ENCODE data around the gene NACC2. TPM values are rescaled to one million over a fixed set of nuclear protein-coding genes. Genes with fewer than 3 reads are reported as not detected.
"Not testable (repeated sequence)": the region's sequence is repeated elsewhere in the genome, so short reads cannot be mapped to it uniquely, and the experiment has no call there.

Gene NACC2
- polyA plus RNA-seq, 3 donors: 5.3 to 15.5 (median 9.1) TPM

GRCh38 chr9:136075881-136076678 lies 19.0 kb downstream of the NACC2 start:
- WGBS, 3 donors: 55 to 86% (median 65%) methylated on average over 26 of the region's 26 CpGs

GRCh38 chr9:136075134-136075841 lies 19.8 kb downstream of the NACC2 start:
- WGBS, 3 donors: 80 to 86% (median 82%) methylated on average over 34 to 35 of the region's 35 CpGs
- H3K27ac ChIP-seq (ENCODE audit: low read depth, low read length): no peak overlapping the region

More at GRCh38 chr9:136075881-136076678, 19.0 kb downstream of the NACC2 start:
- no peak overlapping the region for H3K27ac ChIP-seq (ENCODE audit: low read depth, low read length)

- no peak overlapping the region for H3K27ac ChIP-seq (ENCODE audit: low read depth, low read length)
- 91 to 92% (median 91%) methylated on average over 28 of the region's 28 CpGs for WGBS, 3 donors
These were observed 20.4 kb downstream of the NACC2 start for GRCh38 chr9:136074706-136075105.

GRCh38 chr9:136062657-136063439 lies 32.2 kb downstream of the NACC2 start:
- no peak overlapping the region for H3K27ac ChIP-seq (ENCODE audit: low read depth, low read length)
- WGBS, 3 donors: 90 to 94% (median 91%) methylated on average over 22 of the region's 22 CpGs

GRCh38 chr9:136061916-136062315 lies 33.2 kb downstream of the NACC2 start:
- not testable (repeated sequence) for H3K27ac ChIP-seq (ENCODE audit: low read depth, low read length)
- WGBS, 3 donors: 96 to 99% (median 96%) methylated on average over 8 of the region's 8 CpGs

GRCh38 chr9:136061405-136061804 lies 33.7 kb downstream of the NACC2 start:
- no peak overlapping the region for H3K27ac ChIP-seq (ENCODE audit: low read depth, low read length)
- WGBS, 3 donors: 93 to 95% (median 94%) methylated on average over 11 of the region's 11 CpGs

- 87 to 92% (median 88%) methylated on average over 18 to 19 of the region's 19 CpGs for WGBS, 3 donors
- no peak overlapping the region for H3K27ac ChIP-seq (ENCODE audit: low read depth, low read length)
These were observed 34.3 kb downstream of the NACC2 start for GRCh38 chr9:136060671-136061371.

GRCh38 chr9:136059851-136060670 lies 35.0 kb downstream of the NACC2 start:
- WGBS, 3 donors: 69 to 87% (median 70%) methylated on average over 29 of the region's 29 CpGs
- no peak overlapping the region for H3K27ac ChIP-seq (ENCODE audit: low read depth, low read length)

GRCh38 chr9:136059321-136059791 lies 35.7 kb downstream of the NACC2 start:
- H3K27ac ChIP-seq (ENCODE audit: low read depth, low read length): no peak overlapping the region
- 85% methylated on average over 18 to 20 of the region's 20 CpGs for WGBS, 3 donors

- H3K27ac ChIP-seq (ENCODE audit: low read depth, low read length): no peak overlapping the region
- 92 to 95% (median 93%) methylated on average over 12 of the region's 12 CpGs for WGBS, 3 donors
These were observed 36.2 kb downstream of the NACC2 start for GRCh38 chr9:136058801-136059302.

GRCh38 chr9:136058084-136058483 lies 37.0 kb downstream of the NACC2 start:
- WGBS, 3 donors: 88 to 95% (median 94%) methylated on average over 13 of the region's 13 CpGs
- no peak overlapping the region for H3K27ac ChIP-seq (ENCODE audit: low read depth, low read length)

- WGBS, 3 donors: 89 to 96% (median 90%) methylated on average over 30 of the region's 30 CpGs
- no peak overlapping the region for H3K27ac ChIP-seq (ENCODE audit: low read depth, low read length)
These were observed 37.6 kb downstream of the NACC2 start for GRCh38 chr9:136057236-136058081.

GRCh38 chr9:136056546-136057235 lies 38.4 kb downstream of the NACC2 start:
- 87 to 91% (median 91%) methylated on average over 25 of the region's 25 CpGs for WGBS, 3 donors
- H3K27ac ChIP-seq (ENCODE audit: low read depth, low read length): no peak overlapping the region

- 62 to 81% (median 63%) methylated on average over 30 of the region's 30 CpGs for WGBS, 3 donors
- H3K27ac ChIP-seq (ENCODE audit: low read depth, low read length): no peak overlapping the region
These were observed 39.2 kb downstream of the NACC2 start for GRCh38 chr9:136055715-136056545.

All from adipose tissue (tissue), 3 donors.